HCT116 (cell line): Measurements from ENCODE around the gene ACTR3. TPM values are rescaled to one million over a fixed set of nuclear protein-coding genes. Genes with fewer than 3 reads are reported as not detected.

Experiments used
- ATAC-seq: fragments of 200-7000 bp; cut with Tn5 transposase; 2 replicates; pipeline ENCODE4 v1.9.1; 2020; ENCODE audit warnings: mild to moderate bottlenecking, moderate library complexity
- BruUV-seq: library from RNA; stranded (reverse); fragments of 400-500 nt; replicated peaks from 2 replicates; lab custom pipeline; 2021; lab: Mats Ljungman, UMichigan
- CTCF ChIA-PET: fragments of 300-600 bp; sonication (Branson Sonifier 250); formaldehyde crosslinking; loops from one replicate; lab custom pipeline; 2021; ENCODE audit warnings: antibody characterized with exemption; lab: Charles Lee
- POLR2A ChIA-PET: fragments of 300-600, 350-600 bp; sonication (Branson Sonifier 250); formaldehyde crosslinking; loops from one replicate; lab custom pipeline; 2021; ENCODE audit warnings: antibody characterized with exemption; lab: Charles Lee
- RAD21 ChIA-PET, 2 experiments: fragments of 300-600 bp; sonication (Branson Sonifier 250); formaldehyde crosslinking; loops; one replicate each; lab custom pipeline; 2023; ENCODE audit warnings: low total read pairs in 2 of 2; ENCODE audit not compliant: uncharacterized antibody in 2 of 2, unreplicated experiment in 2 of 2, low non-redundant PET in 1 of 2; lab: Charles Lee
- DNase-seq: peaks from one replicate; pipeline ENCODE4 v3.0.0-alpha.2; 2010; ENCODE audit warnings: low read depth, low spot score
- H2AFZ ChIP-seq: fragments of 200-600 bp; shearing (Covaris generic), sonication (generic); 2 replicates; pipeline ENCODE4 v1.6.1; 2017; ENCODE audit warnings: low read depth, mixed run types, mixed read lengths, antibody characterized with exemption, low read length; ENCODE audit not compliant: poor library complexity, severe bottlenecking
- H3K27ac ChIP-seq: 2 replicates; pipeline ENCODE4 v1.5.1; 2012; ENCODE audit warnings: low read depth, low read length
- H3K27me3 ChIP-seq: fragments of 200-600 bp; sonication (generic); 2 replicates; pipeline ENCODE4 v1.6.1; 2016; ENCODE audit warnings: mixed run types, low read length, mixed read lengths; ENCODE audit not compliant: insufficient read depth
- H3K36me3 ChIP-seq, 2 experiments: fragments of 200-500 bp in 1 of 2; fragments of 200-600 bp in 1 of 2; sonication (Bioruptor generic) in 1 of 2; sonication (generic) in 1 of 2; 2 replicates each; pipeline versions ENCODE4 v1.5.1 to v1.6.1; 2014 to 2016; ENCODE audit warnings: low read length in 2 of 2, inconsistent platforms in 1 of 2, mixed read lengths in 1 of 2, mixed run types in 1 of 2; ENCODE audit not compliant: insufficient read depth in 2 of 2, control insufficient read depth in 1 of 2
- H3K4me1 ChIP-seq, 2 experiments: fragments of 200-600 bp in 1 of 2; sonication (generic) in 1 of 2; 2 replicates each; pipeline versions ENCODE4 v1.5.1 to v1.6.1; 2012 to 2017; ENCODE audit warnings: low read length in 2 of 2, inconsistent platforms in 1 of 2, mild to moderate bottlenecking in 1 of 2, mixed read lengths in 1 of 2, mixed run types in 1 of 2, moderate library complexity in 1 of 2; ENCODE audit not compliant: insufficient read depth in 2 of 2, control insufficient read depth in 1 of 2
- H3K4me2 ChIP-seq: fragments of 200-600 bp; sonication (generic); 2 replicates; pipeline ENCODE4 v1.6.1; 2017; ENCODE audit warnings: mixed run types, low read length, mixed read lengths
- H3K4me3 ChIP-seq, 2 experiments: fragments of 200-600 bp in 1 of 2; sonication (generic) in 1 of 2; replicated peaks in 1 of 2; 2 replicates each; pipeline ENCODE4 v1.5.1; 2011 to 2016; ENCODE audit warnings: low read length in 2 of 2, control low read depth in 1 of 2, low read depth in 1 of 2, mild to moderate bottlenecking in 1 of 2, mixed read lengths in 1 of 2, mixed run types in 1 of 2
- H3K79me2 ChIP-seq: fragments of 200-600 bp; sonication (generic); 2 replicates; pipeline ENCODE4 v1.6.1; 2017; ENCODE audit warnings: mild to moderate bottlenecking, mixed run types, low read length, moderate library complexity, mixed read lengths; ENCODE audit not compliant: insufficient read depth
- H3K9ac ChIP-seq: fragments of 200-600 bp; sonication (generic); 2 replicates; pipeline ENCODE4 v1.6.1; 2016; ENCODE audit warnings: low read length, mixed read lengths
- H3K9me2 ChIP-seq: fragments of 200-600 bp; sonication (generic), shearing (Covaris generic); 2 replicates; pipeline ENCODE4 v1.6.1; 2017; ENCODE audit warnings: mixed run types, mild to moderate bottlenecking, moderate library complexity; ENCODE audit not compliant: insufficient read depth
- H3K9me3 ChIP-seq, 2 experiments: fragments of 200-500 bp in 1 of 2; fragments of 200-600 bp in 1 of 2; sonication (Bioruptor generic) in 1 of 2; sonication (generic) in 1 of 2; 2 replicates each; pipeline ENCODE4 v1.6.1; 2014 to 2017; ENCODE audit warnings: low read length in 2 of 2, mixed read lengths in 2 of 2, inconsistent platforms in 1 of 2, low read depth in 1 of 2, mild to moderate bottlenecking in 1 of 2, mixed run types in 1 of 2, moderate library complexity in 1 of 2; ENCODE audit not compliant: control insufficient read depth in 1 of 2, insufficient read depth in 1 of 2
- H4K20me1 ChIP-seq: fragments of 200-600 bp; sonication (generic), shearing (Covaris generic); 2 replicates; pipeline ENCODE4 v1.6.1; 2017; ENCODE audit warnings: mixed run types, mild to moderate bottlenecking, moderate library complexity; ENCODE audit not compliant: insufficient read depth
- CBX3 ChIP-seq: IDR thresholded peaks from 2 replicates; pipeline ENCODE4 v1.6.1; 2012; ENCODE audit warnings: low read depth
- CEBPB ChIP-seq: IDR thresholded peaks from 2 replicates; pipeline ENCODE4 v1.6.1; 2012; ENCODE audit warnings: low read depth
- CTCF ChIP-seq, 3 experiments: fragments of 200-600 bp in 1 of 3; sonication (generic) in 1 of 3; IDR thresholded peaks in 2 of 3; conservative IDR thresholded peaks in 1 of 3; 2 replicates each; pipeline ENCODE4 v1.5.1; 2012 to 2017; ENCODE audit warnings: low read depth in 2 of 3, low read length in 2 of 3, antibody characterized with exemption in 1 of 3, borderline replicate concordance in 1 of 3, control low read depth in 1 of 3, mild to moderate bottlenecking in 1 of 3, mixed read lengths in 1 of 3, mixed run types in 1 of 3, moderate library complexity in 1 of 3; ENCODE audit not compliant: insufficient read depth in 1 of 3
- ELF1 ChIP-seq: IDR thresholded peaks from 2 replicates; pipeline ENCODE4 v1.6.1; 2012; ENCODE audit warnings: low read depth, borderline replicate concordance
- FOSL1 ChIP-seq: IDR thresholded peaks from 2 replicates; pipeline ENCODE4 v1.6.1; 2012; ENCODE audit warnings: low read depth
- JUND ChIP-seq: IDR thresholded peaks from 2 replicates; pipeline ENCODE4 v1.6.1; 2012
- SIN3A ChIP-seq: IDR thresholded peaks from 2 replicates; pipeline ENCODE4 v1.6.1; 2012; ENCODE audit warnings: low read depth
- TCF7L2 ChIP-seq: IDR thresholded peaks from 2 replicates; pipeline ENCODE4 v1.7.0; 2011; ENCODE audit warnings: borderline replicate concordance, inconsistent platforms; ENCODE audit not compliant: insufficient read depth, insufficient read length; ENCODE audit errors: extremely low read depth
- ZFX ChIP-seq: fragments of 450-650 bp; IDR thresholded peaks from 2 replicates; pipeline ENCODE4 v1.6.1; 2017
- ZNF274 ChIP-seq: fragments of 200-500 bp; sonication (Bioruptor generic); IDR thresholded peaks from 2 replicates; pipeline ENCODE4 v1.6.1; 2014; ENCODE audit warnings: mild to moderate bottlenecking, low read depth, low read length, inconsistent platforms
- intact Hi-C: fragments of 100-400 bp; cut with micrococcal nuclease; formaldehyde crosslinking; loops from 2 replicates; pipeline ENCODE4 v1.10.0; 2022
- total RNA-seq: library from RNA; stranded (reverse); gene quantifications from one replicate; pipeline ENCODE4 v1.2.1, GENCODE V29; 2021; ENCODE audit not compliant: unreplicated experiment
- TF ChIP-seq, protein P1 (sequence below): IDR thresholded peaks from 2 replicates; pipeline ENCODE4 v1.6.1; 2011; ENCODE audit warnings: mild to moderate bottlenecking, low read length, moderate library complexity; ENCODE audit not compliant: insufficient replicate concordance; ENCODE audit errors: extremely low read depth

The ACTR3 gene
- total RNA-seq, 1 experiment from 2014 or later: 232 TPM

- Histone ChIP-seq H3K27me3 (no peaks in the 10 kb centered on the region), H3K79me2 (no peaks in the 10 kb centered on the region), H3K9me2 (no peaks in the 10 kb centered on the region), H2AFZ (no peak overlapping the region), H3K4me2 (no peak overlapping the region), H3K9me3 (peaks cover 4 to 13% of the 10 kb centered on the region in 2 experiments; a peak in 2 of 4 replicates), H3K4me3 (no peak overlapping the region), H3K9ac (no peak overlapping the region), H4K20me1 (no peaks in the 10 kb centered on the region), H3K4me1 (peaks cover 0 to 24% of the 10 kb centered on the region in 2 experiments; a peak in 1 of 4 replicates), H3K27ac (no peak overlapping the region), H3K36me3 (no peaks in the 10 kb centered on the region)
- CTCF ChIA-PET: interaction anchor here (2.8 kb wide), 1 partner anchor 11 kb away, joined by 9 read pairs; no protein-coding TSS in a partner anchor
- no peak for ATAC-seq
- TF ChIP-seq ZFX: no peak
- POLR2A ChIA-PET: no interaction called here
- intact Hi-C loops: no loop called here
- RAD21 ChIA-PET: interaction anchor here in 1 of 2 experiments (0.6 kb wide), 1 partner anchor 69 kb away, joined by 7 read pairs; no protein-coding TSS in a partner anchor
- no peak for DNase-seq
- BruUV-seq: no TSS peak
Observed at GRCh38 chr2:113976277-113976928, 86.5 kb downstream of the ACTR3 start.

DNA sequence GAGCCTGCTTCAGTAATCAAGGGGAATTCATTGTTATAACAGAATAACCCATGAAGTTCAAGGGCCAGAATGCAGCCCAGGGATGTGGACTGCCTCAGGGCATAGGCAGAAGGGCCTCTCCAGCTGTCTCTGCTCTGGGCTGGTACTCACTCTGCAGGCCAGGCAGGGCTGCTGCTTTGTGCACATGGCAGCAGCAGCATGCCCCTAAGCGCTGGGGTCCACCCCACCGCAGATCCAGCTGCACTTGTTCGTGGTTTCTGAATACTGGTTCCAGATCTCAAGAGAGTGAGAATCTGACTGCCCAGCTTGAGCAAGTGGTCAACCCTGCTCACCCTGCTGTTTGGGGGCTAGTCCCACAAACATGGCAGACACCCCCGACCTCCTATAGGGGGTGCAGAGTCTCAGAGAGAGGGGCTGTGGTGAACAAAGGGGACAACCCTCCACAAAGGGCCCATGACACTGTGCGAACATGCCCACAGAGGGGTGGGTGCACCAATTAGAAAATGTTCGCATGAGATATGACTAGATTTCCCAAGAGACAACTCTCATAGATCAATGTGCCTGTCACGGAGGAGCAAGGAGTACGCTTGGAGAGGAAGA is 87.3 kb downstream of the ACTR3 start:
- Histone ChIP-seq H2AFZ (no peak overlapping the region), H3K79me2 (no peaks in the 10 kb centered on the region), H3K9me3 (peaks cover 4 to 13% of the 10 kb centered on the region in 2 experiments; a peak in 2 of 4 replicates), H3K9me2 (no peaks in the 10 kb centered on the region), H3K27me3 (no peaks in the 10 kb centered on the region), H3K9ac (no peak overlapping the region), H4K20me1 (no peaks in the 10 kb centered on the region), H3K4me3 (no peak overlapping the region), H3K4me1 (peaks cover 0 to 24% of the 10 kb centered on the region in 2 experiments; a peak in 1 of 4 replicates), H3K27ac (no peak overlapping the region), H3K36me3 (no peaks in the 10 kb centered on the region), H3K4me2 (no peak overlapping the region)
- intact Hi-C loops: no loop called here
- CTCF ChIA-PET: interaction anchor here (1.3 to 2.8 kb wide), 2 partner anchors 10 to 12 kb away, joined by 3 to 9 read pairs; no protein-coding TSS in a partner anchor
- no peak for DNase-seq
- RAD21 ChIA-PET: interaction anchor here in 1 of 2 experiments (0.6 kb wide), 1 partner anchor 70 kb away, joined by 7 read pairs; no protein-coding TSS in a partner anchor
- no TSS peak for BruUV-seq
- no peak for ATAC-seq
- POLR2A ChIA-PET: no interaction called here
- no peak for TF ChIP-seq SIN3A
- TF ChIP-seq TCF7L2: no peak
- TF ChIP-seq CTCF (IDR thresholded peaks at IDR 0.05 in 2 of 3, conservative IDR thresholded peaks at IDR 0.05 in 1 of 3; ENCODE audit: borderline replicate concordance in 1 of 3, insufficient read depth in 1 of 3, low read depth in 2 of 3, low read length in 2 of 3): no peak
- TF ChIP-seq JUND: no peak
- TF ChIP-seq, protein P1, sequence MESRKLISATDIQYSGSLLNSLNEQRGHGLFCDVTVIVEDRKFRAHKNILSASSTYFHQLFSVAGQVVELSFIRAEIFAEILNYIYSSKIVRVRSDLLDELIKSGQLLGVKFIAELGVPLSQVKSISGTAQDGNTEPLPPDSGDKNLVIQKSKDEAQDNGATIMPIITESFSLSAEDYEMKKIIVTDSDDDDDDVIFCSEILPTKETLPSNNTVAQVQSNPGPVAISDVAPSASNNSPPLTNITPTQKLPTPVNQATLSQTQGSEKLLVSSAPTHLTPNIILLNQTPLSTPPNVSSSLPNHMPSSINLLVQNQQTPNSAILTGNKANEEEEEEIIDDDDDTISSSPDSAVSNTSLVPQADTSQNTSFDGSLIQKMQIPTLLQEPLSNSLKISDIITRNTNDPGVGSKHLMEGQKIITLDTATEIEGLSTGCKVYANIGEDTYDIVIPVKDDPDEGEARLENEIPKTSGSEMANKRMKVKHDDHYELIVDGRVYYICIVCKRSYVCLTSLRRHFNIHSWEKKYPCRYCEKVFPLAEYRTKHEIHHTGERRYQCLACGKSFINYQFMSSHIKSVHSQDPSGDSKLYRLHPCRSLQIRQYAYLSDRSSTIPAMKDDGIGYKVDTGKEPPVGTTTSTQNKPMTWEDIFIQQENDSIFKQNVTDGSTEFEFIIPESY: no peak
- no peak for TF ChIP-seq ELF1
- TF ChIP-seq ZNF274: no peak
- TF ChIP-seq CBX3: no peak
- no peak for TF ChIP-seq FOSL1
- no peak for TF ChIP-seq CEBPB
